Adrenal gland (tissue), 5 donors: ENCODE data around the gene HMCN2.

Source experiments
- CTCF ChIP-seq, 6 experiments: fragments of 450-650 bp in 4 of 6; fragments of 200-600 bp in 2 of 6; sonication (generic) in 1 of 6; IDR thresholded peaks; 1 replicate in 5 of 6; 2 replicates in 1 of 6; pipeline versions ENCODE4 v1.5.1 to v1.8.0; 2016 to 2021; ENCODE audit warnings: antibody characterized with exemption in 6 of 6, mild to moderate bottlenecking in 2 of 6, moderate library complexity in 1 of 6
- POLR2A ChIP-seq, 2 donors: fragments of 450-650 bp; IDR thresholded peaks; one replicate each; pipeline ENCODE4 v1.6.1; 2017; ENCODE audit warnings: antibody characterized with exemption in 2 of 2, mild to moderate bottlenecking in 2 of 2, moderate library complexity in 1 of 2
- donor health status: DM: no; HTN: no; CAD: no.

- TF ChIP-seq CTCF (IDR thresholded peaks at IDR 0.05) (no peak), POLR2A (IDR thresholded peaks at IDR 0.05) (no peak)
Measured at GRCh38 chr9:130332384-130332926, 66.9 kb downstream of the HMCN2 start.
